ENCODE measurements around the gene CXCL8. TPM values are rescaled to one million over a fixed set of nuclear protein-coding genes. Genes with fewer than 3 reads are reported as not detected.

Gene CXCL8
- total and polyA plus RNA-seq, 9 of the 15 experiments (the other 6 are each of a cell fraction or from before 2014, with no cell fraction given) = 1.6 to 7.7 (median 3.3) TPM

DNA sequence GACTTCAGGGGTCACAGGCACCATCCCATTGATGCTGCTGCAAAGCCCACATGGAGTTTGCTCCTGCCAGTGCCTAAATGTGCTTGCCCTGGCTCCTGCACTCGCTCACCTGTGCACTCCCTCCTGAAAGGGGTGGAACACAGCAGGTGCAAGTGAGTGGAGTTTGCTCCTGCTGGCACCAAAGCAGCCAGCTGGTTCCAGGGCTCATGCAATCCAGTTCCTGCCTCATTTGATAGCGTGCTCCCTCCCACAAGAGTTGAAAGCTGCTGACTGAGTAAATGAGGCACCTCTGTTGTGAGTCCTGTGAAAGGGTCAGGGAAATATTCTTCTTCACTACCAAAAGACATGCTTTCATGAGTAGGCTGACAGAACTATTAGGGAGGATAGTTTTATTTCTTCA is 30.5 kb downstream of the CXCL8 start:
- Histone ChIP-seq H3K9me1 (ENCODE audit: control insufficient read depth, insufficient read depth, low read length) (no peaks in the 10 kb centered on the region), H3K4me3 (no peak overlapping the region), H3K4me2 (ENCODE audit: insufficient read depth, low read length) (no peak overlapping the region), H3K9me3 (replicated peaks; ENCODE audit: control insufficient read depth, insufficient read depth, low read depth, low read length) (no peaks in the 10 kb centered on the region), H3K36me3 (ENCODE audit: control insufficient read depth, insufficient read depth, low read length) (no peaks in the 10 kb centered on the region), H3K9ac (ENCODE audit: insufficient read depth in 1 of 2, low read depth in 2 of 2, low read length in 2 of 2) (no peak overlapping the region), H3K79me2 (ENCODE audit: control insufficient read depth, insufficient read depth, low read length) (no peaks in the 10 kb centered on the region), H3K27me3 (ENCODE audit: control insufficient read depth in 2 of 2, insufficient read depth in 2 of 2, low read length in 2 of 2) (no peaks in the 10 kb centered on the region), H3K27ac (ENCODE audit: extremely low read depth, low read depth, low read length) (no peak overlapping the region), H4K20me1 (replicated peaks; ENCODE audit: control insufficient read depth, insufficient read depth, low read length) (no peaks in the 10 kb centered on the region), H3K4me1 (replicated peaks in 1 of 2; ENCODE audit: control insufficient read depth in 2 of 2, insufficient read depth in 2 of 2, low read length in 2 of 2) (no peaks in the 10 kb centered on the region), H2AFZ (ENCODE audit: low read depth, low read length) (no peak overlapping the region)
- TF ChIP-seq HNRNPK (IDR thresholded peaks at IDR 0.05; ENCODE audit: low read depth, low read length, poor library complexity, severe bottlenecking) = no peak
- FAIRE-seq (no peak), DNase-seq (ENCODE audit: extremely low read depth in 1 of 4, low spot score in 3 of 4) (no peak), ATAC-seq (no peak)
- POLR2A ChIA-PET = no interaction called here
- BruUV-seq (replicated peaks) = no TSS peak
- in situ Hi-C loops (cut with MboI) (no loop called here), intact Hi-C loops (cut with micrococcal nuclease) (no loop called here)
- 43% methylated on average over 2 of the region's 2 CpGs for WGBS (ENCODE audit: insufficient coverage, low coverage, missing lambda C conversion rate)
- CTCF ChIA-PET (ENCODE audit: low intra/inter-chr PET ratio) = interaction anchor here (0.7 kb wide), 1 partner anchor 810 kb away, joined by 3 read pairs; no protein-coding TSS in a partner anchor

DNA sequence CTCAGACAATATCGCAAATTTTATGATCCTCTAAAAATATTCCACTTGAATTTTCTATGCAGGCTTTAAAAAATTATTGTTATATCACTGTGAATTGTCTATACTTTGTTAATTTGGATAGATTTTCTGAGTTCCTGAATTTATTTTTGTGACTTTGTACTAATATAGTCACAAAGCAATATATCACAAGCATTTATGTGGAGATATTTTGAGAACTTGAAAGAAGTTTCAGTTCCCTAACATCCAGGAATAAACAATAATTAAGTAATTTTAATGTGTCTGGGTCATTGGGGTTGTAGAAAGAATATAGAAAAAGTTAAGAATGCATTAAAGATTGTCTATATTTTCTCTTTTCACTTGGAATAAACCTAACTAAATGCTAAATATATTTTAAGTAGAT is 32.0 kb downstream of the CXCL8 start:
- Histone ChIP-seq H3K27ac (ENCODE audit: extremely low read depth, low read depth, low read length) (no peak overlapping the region), H3K4me2 (ENCODE audit: insufficient read depth, low read length) (no peak overlapping the region), H4K20me1 (replicated peaks; ENCODE audit: control insufficient read depth, insufficient read depth, low read length) (no peaks in the 10 kb centered on the region), H3K4me1 (replicated peaks in 1 of 2; ENCODE audit: control insufficient read depth in 2 of 2, insufficient read depth in 2 of 2, low read length in 2 of 2) (peaks cover 0 to 2% of the 10 kb centered on the region in 2 experiments; a peak in 1 of 5 replicates), H3K79me2 (ENCODE audit: control insufficient read depth, insufficient read depth, low read length) (no peaks in the 10 kb centered on the region), H3K9me1 (ENCODE audit: control insufficient read depth, insufficient read depth, low read length) (no peaks in the 10 kb centered on the region), H3K27me3 (ENCODE audit: control insufficient read depth in 2 of 2, insufficient read depth in 2 of 2, low read length in 2 of 2) (no peaks in the 10 kb centered on the region), H3K9me3 (replicated peaks; ENCODE audit: control insufficient read depth, insufficient read depth, low read depth, low read length) (no peaks in the 10 kb centered on the region), H3K4me3 (no peak overlapping the region), H3K36me3 (ENCODE audit: control insufficient read depth, insufficient read depth, low read length) (no peaks in the 10 kb centered on the region), H3K9ac (ENCODE audit: insufficient read depth in 1 of 2, low read depth in 2 of 2, low read length in 2 of 2) (no peak overlapping the region), H2AFZ (ENCODE audit: low read depth, low read length) (no peak overlapping the region)
- 58% methylated on average over 1 of the region's 1 CpG for WGBS (ENCODE audit: insufficient coverage, low coverage, missing lambda C conversion rate)
- CTCF ChIA-PET (ENCODE audit: low intra/inter-chr PET ratio) = no interaction called here
- intact Hi-C loops (cut with micrococcal nuclease) (no loop called here), in situ Hi-C loops (cut with MboI) (no loop called here)
- ATAC-seq (no peak), DNase-seq (ENCODE audit: extremely low read depth in 1 of 4, low spot score in 3 of 4) (no peak), FAIRE-seq (no peak)
- POLR2A ChIA-PET = interaction anchor here (1.4 kb wide), 1 partner anchor 9 kb away, joined by 5 read pairs; no protein-coding TSS in a partner anchor
- no TSS peak for BruUV-seq (replicated peaks)
- TF ChIP-seq ZNF124 (CRISPR knock-in tag; IDR thresholded peaks at IDR 0.05) = no peak
- TF ChIP-seq, protein P1, sequence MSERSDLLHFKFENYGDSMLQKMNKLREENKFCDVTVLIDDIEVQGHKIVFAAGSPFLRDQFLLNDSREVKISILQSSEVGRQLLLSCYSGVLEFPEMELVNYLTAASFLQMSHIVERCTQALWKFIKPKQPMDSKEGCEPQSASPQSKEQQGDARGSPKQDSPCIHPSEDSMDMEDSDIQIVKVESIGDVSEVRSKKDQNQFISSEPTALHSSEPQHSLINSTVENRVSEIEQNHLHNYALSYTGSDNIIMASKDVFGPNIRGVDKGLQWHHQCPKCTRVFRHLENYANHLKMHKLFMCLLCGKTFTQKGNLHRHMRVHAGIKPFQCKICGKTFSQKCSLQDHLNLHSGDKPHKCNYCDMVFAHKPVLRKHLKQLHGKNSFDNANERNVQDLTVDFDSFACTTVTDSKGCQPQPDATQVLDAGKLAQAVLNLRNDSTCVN (CRISPR knock-in tag; IDR thresholded peaks at IDR 0.05) = no peak
- TF ChIP-seq ZNF175 (CRISPR knock-in tag; IDR thresholded peaks at IDR 0.05; ENCODE audit: low read depth) = no peak
- no peak for TF ChIP-seq LCOR (CRISPR knock-in tag; IDR thresholded peaks at IDR 0.05)
- TF ChIP-seq E2F1 (CRISPR knock-in tag; IDR thresholded peaks at IDR 0.05) = no peak
- TF ChIP-seq USF2 (CRISPR knock-in tag; IDR thresholded peaks at IDR 0.05) = no peak
- TF ChIP-seq ZNF77 (CRISPR knock-in tag; IDR thresholded peaks at IDR 0.05) = no peak
- TF ChIP-seq, protein P2, sequence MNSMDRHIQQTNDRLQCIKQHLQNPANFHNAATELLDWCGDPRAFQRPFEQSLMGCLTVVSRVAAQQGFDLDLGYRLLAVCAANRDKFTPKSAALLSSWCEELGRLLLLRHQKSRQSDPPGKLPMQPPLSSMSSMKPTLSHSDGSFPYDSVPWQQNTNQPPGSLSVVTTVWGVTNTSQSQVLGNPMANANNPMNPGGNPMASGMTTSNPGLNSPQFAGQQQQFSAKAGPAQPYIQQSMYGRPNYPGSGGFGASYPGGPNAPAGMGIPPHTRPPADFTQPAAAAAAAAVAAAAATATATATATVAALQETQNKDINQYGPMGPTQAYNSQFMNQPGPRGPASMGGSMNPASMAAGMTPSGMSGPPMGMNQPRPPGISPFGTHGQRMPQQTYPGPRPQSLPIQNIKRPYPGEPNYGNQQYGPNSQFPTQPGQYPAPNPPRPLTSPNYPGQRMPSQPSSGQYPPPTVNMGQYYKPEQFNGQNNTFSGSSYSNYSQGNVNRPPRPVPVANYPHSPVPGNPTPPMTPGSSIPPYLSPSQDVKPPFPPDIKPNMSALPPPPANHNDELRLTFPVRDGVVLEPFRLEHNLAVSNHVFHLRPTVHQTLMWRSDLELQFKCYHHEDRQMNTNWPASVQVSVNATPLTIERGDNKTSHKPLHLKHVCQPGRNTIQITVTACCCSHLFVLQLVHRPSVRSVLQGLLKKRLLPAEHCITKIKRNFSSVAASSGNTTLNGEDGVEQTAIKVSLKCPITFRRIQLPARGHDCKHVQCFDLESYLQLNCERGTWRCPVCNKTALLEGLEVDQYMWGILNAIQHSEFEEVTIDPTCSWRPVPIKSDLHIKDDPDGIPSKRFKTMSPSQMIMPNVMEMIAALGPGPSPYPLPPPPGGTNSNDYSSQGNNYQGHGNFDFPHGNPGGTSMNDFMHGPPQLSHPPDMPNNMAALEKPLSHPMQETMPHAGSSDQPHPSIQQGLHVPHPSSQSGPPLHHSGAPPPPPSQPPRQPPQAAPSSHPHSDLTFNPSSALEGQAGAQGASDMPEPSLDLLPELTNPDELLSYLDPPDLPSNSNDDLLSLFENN (IDR thresholded peaks at IDR 0.05; ENCODE audit: low read depth in 2 of 2, low read length in 2 of 2) = no peak
